ENCODE measurements around the gene ARHGEF1. TPM values are rescaled to one million over a fixed set of nuclear protein-coding genes. Genes with fewer than 3 reads are reported as not detected.

ARHGEF1 gene
- total and polyA plus RNA-seq, 11 donors, result 22.8 to 89.2 (median 28.0) TPM

DNA sequence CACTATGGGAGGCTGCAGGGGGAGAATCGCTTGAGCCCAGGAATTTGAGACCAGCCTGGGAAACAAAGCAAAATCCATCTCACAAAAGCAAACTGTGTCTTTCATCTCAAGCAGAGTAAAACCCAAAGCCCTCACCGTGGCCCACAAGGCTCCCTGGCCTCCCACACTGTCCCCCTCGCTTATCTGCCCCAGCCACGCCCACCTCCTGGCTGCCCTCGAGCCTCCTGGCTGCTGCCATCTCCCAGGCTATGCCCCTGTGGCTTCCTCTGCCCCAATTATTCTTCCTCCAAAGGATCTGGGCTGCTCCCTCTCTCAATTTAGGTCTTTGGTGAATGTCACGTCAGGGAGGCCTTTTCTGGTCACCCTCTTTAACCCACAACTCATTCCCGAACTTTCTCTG lies 72.5 kb downstream of the ARHGEF1 start:
- Histone ChIP-seq H3K9me3 (no peaks in the 10 kb centered on the region), H3K27ac (no peak overlapping the region), H3K27me3 (no peaks in the 10 kb centered on the region), H3K4me1 (peaks cover 3 to 28% (median 17%) of the 10 kb centered on the region in 12 donors), H3K4me3 (no peak overlapping the region), H3K36me3 (peaks cover 0 to 20% (median 5%) of the 10 kb centered on the region in 9 donors)
- intact Hi-C loops (cut with DNase I), result loop anchor here in 7 of 10 donors (5.0 kb wide), 4 partner anchors 73 to 122 kb away; partner anchors contain the start of genes ARHGEF1 (in 2 of the 7), RPS19 (in 2 of the 7) and ZNF574 (in 1 of the 7)
- TF ChIP-seq POLR2A (IDR thresholded peaks at IDR 0.05), result no peak
- TF ChIP-seq, protein P1, sequence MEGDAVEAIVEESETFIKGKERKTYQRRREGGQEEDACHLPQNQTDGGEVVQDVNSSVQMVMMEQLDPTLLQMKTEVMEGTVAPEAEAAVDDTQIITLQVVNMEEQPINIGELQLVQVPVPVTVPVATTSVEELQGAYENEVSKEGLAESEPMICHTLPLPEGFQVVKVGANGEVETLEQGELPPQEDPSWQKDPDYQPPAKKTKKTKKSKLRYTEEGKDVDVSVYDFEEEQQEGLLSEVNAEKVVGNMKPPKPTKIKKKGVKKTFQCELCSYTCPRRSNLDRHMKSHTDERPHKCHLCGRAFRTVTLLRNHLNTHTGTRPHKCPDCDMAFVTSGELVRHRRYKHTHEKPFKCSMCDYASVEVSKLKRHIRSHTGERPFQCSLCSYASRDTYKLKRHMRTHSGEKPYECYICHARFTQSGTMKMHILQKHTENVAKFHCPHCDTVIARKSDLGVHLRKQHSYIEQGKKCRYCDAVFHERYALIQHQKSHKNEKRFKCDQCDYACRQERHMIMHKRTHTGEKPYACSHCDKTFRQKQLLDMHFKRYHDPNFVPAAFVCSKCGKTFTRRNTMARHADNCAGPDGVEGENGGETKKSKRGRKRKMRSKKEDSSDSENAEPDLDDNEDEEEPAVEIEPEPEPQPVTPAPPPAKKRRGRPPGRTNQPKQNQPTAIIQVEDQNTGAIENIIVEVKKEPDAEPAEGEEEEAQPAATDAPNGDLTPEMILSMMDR (IDR thresholded peaks at IDR 0.05), result no peak
- ATAC-seq (no peak), DNase-seq (no peak)
- WGBS, 4 donors, result 56 to 65% (median 58%) methylated on average over 7 of the region's 7 CpGs

- no peak overlapping the region for H3K27ac ChIP-seq
- peaks cover 0 to 20% (median 5%) of the 10 kb centered on the region in 9 donors for H3K36me3 ChIP-seq
- H3K4me1 ChIP-seq, result peaks cover 3 to 28% (median 17%) of the 10 kb centered on the region in 12 donors
- H3K27me3 ChIP-seq, result no peaks in the 10 kb centered on the region
- no peaks in the 10 kb centered on the region for H3K9me3 ChIP-seq
- DNase-seq, result no peak
- no peak overlapping the region for H3K4me3 ChIP-seq
- WGBS, 4 donors, result 74 to 90% (median 87%) methylated on average over 8 to 13 of the region's 13 CpGs
- intact Hi-C loops (cut with DNase I), result loop anchor here in 7 of 10 donors (5.0 kb wide), 4 partner anchors 74 to 121 kb away; partner anchors contain the start of genes ARHGEF1 (in 2 of the 7), RPS19 (in 2 of the 7) and ZNF574 (in 1 of the 7)
- TF ChIP-seq, protein P1 (IDR thresholded peaks at IDR 0.05), result no peak
- no peak for TF ChIP-seq POLR2A (IDR thresholded peaks at IDR 0.05)
- no peak for ATAC-seq
Measured at GRCh38 chr19:41956621-41957020, 73.6 kb downstream of the ARHGEF1 start.

Small RNAs within 50 kb of the gene (microRNA-seq; reads per million reads assigned to microRNA genes)
- gene MIR6797, result 0 reads per million in 4 donors

Other genes starting within 250 kb of the ARHGEF1 start
- gene CEACAM7, start 194.9 kb upstream of the ARHGEF1 start, total RNA-seq, result under 1 TPM in 1 of 9 donors, not detected in 8; 0.26 TPM
- gene CEACAM7, start 194.9 kb upstream of the ARHGEF1 start, polyA plus RNA-seq, result under 1 TPM in 1 of 2 donors, not detected in 1; 0.12 TPM
- under 1 TPM in 1 of 9 donors, not detected in 8; 0.75 TPM for gene CEACAM5, start 174.6 kb upstream of the ARHGEF1 start, total RNA-seq
- gene CEACAM5, start 174.6 kb upstream of the ARHGEF1 start, polyA plus RNA-seq, result under 1 TPM in 1 of 2 donors, not detected in 1; 0.22 TPM
- gene CEACAM6, start 127.7 kb upstream of the ARHGEF1 start, total RNA-seq, result under 1 TPM in 2 of 9 donors, not detected in 7; 0.12 to 0.53 TPM
- gene CEACAM6, start 127.7 kb upstream of the ARHGEF1 start, polyA plus RNA-seq, result under 1 TPM in 1 of 2 donors, not detected in 1; 0.08 TPM
- gene CEACAM3, start 86.6 kb upstream of the ARHGEF1 start, total RNA-seq, result 1 to 10 TPM in 2 of 9 donors, not detected in 7; 1.6 to 2.0 TPM
- gene CEACAM3, start 86.6 kb upstream of the ARHGEF1 start, polyA plus RNA-seq, result under 1 TPM in 1 of 2 donors, not detected in 1; 0.07 TPM
- gene LYPD4, start 38.5 kb upstream of the ARHGEF1 start, total RNA-seq, result not detected
- gene LYPD4, start 38.5 kb upstream of the ARHGEF1 start, polyA plus RNA-seq, result not detected
- not detected for gene DMRTC2, start 38.1 kb upstream of the ARHGEF1 start, total RNA-seq
- not detected for gene DMRTC2, start 38.1 kb upstream of the ARHGEF1 start, polyA plus RNA-seq
- 1,000 to 10,000 TPM in 1 of 9 donors, 100 to 1,000 TPM in 8; 161 to 1,072 (median 585) TPM for gene RPS19, start 22.9 kb upstream of the ARHGEF1 start, total RNA-seq
- 1,000 to 10,000 TPM in 1 of 2 donors, 100 to 1,000 TPM in 1; 840 to 1,676 TPM for gene RPS19, start 22.9 kb upstream of the ARHGEF1 start, polyA plus RNA-seq
- under 1 TPM in 3 of 9 donors, not detected in 6; 0.37 to 0.88 (median 0.45) TPM for gene CD79A, start 5.9 kb upstream of the ARHGEF1 start, total RNA-seq
- under 1 TPM in 1 of 2 donors, not detected in 1; 0.51 TPM for gene CD79A, start 5.9 kb upstream of the ARHGEF1 start, polyA plus RNA-seq
- under 1 TPM in 1 of 9 donors, not detected in 8; 0.13 TPM for gene ERFL, start 45.3 kb downstream of the ARHGEF1 start, total RNA-seq
- gene ERFL, start 45.3 kb downstream of the ARHGEF1 start, polyA plus RNA-seq, result not detected
- 100 to 1,000 TPM in 3 of 9 donors, 10 to 100 TPM in 6; 43.2 to 128 (median 67.2) TPM for gene RABAC1, start 76.1 kb downstream of the ARHGEF1 start, total RNA-seq
- 100 to 1,000 TPM in 1 of 2 donors, 10 to 100 TPM in 1; 97.2 to 217 TPM for gene RABAC1, start 76.1 kb downstream of the ARHGEF1 start, polyA plus RNA-seq
- gene ATP1A3, start 111.0 kb downstream of the ARHGEF1 start, total RNA-seq, result 100 to 1,000 TPM; 165 to 414 (median 231) TPM
- gene ATP1A3, start 111.0 kb downstream of the ARHGEF1 start, polyA plus RNA-seq, result 100 to 1,000 TPM in 1 of 2 donors, 10 to 100 TPM in 1; 48.3 to 117 TPM
- gene GRIK5, start 187.0 kb downstream of the ARHGEF1 start, total RNA-seq, result 1 to 10 TPM; 1.4 to 9.0 (median 3.6) TPM
- under 1 TPM; 0.28 to 0.72 TPM for gene GRIK5, start 187.0 kb downstream of the ARHGEF1 start, polyA plus RNA-seq
- 10 to 100 TPM in 3 of 9 donors, 1 to 10 TPM in 6; 6.3 to 17.7 (median 8.8) TPM for gene ZNF574, start 193.0 kb downstream of the ARHGEF1 start, total RNA-seq
- gene ZNF574, start 193.0 kb downstream of the ARHGEF1 start, polyA plus RNA-seq, result 1 to 10 TPM; 5.1 to 6.9 TPM
- 10 to 100 TPM in 1 of 9 donors, 1 to 10 TPM in 1, under 1 TPM in 7; 0.16 to 10.1 (median 0.50) TPM for gene POU2F2, start 249.3 kb downstream of the ARHGEF1 start, total RNA-seq
- gene POU2F2, start 249.3 kb downstream of the ARHGEF1 start, polyA plus RNA-seq, result under 1 TPM; 0.61 to 0.69 TPM

Data from heart left ventricle (tissue), 16 donors.